HG03378 (cell line): ENCODE measurements around the gene CCSER1.
"Not testable (repeated sequence)": the region's sequence is repeated elsewhere in the genome, so short reads cannot be mapped to it uniquely, and the experiment has no call there.

Experiments
- ATAC-seq: cut with Tn5 transposase; IDR thresholded peaks from one replicate; pipeline ENCODE4 v1.9.1; 2021; ENCODE audit warnings: mild to moderate bottlenecking, moderate library complexity; ENCODE audit not compliant: unreplicated experiment

CCSER1 gene

DNA sequence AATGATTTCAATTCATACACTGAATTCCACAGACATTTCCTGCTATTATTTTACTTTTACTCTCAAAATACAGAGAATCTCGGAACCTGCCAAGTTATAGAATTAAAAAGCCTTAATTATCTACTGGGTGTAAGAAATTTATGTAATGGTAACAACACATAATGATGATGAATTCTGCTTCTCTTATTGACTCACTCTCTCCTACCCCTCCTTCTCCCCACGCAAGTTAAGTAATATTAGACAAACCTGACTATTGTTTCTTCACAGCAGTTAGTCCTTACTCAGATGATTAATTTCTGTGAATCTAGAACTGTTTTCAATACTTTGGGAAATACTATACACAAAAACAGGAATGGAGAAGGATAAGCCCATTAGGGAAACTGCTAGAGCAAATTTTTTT, 762.0 kb downstream of the CCSER1 start:
- ATAC-seq: no peak

DNA sequence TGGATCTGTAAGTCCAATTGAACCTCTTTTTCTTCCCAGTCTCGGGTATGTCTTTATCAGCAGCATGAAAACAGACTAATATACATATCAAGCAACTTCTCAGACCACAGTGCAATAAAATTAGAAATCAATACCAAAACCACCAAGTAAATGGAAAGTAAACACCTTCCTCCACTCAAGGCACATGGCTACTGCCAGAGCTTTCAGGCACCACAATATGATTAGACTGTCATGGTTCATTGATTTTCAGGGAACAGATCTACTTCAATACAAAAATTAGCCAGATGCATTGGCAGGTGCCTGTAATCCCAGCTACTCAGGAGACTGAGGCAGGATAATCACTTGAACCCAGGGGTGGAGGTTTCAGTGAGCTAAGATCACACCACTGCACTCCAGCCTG, 776.2 kb downstream of the CCSER1 start:
- not testable (repeated sequence) for ATAC-seq

DNA sequence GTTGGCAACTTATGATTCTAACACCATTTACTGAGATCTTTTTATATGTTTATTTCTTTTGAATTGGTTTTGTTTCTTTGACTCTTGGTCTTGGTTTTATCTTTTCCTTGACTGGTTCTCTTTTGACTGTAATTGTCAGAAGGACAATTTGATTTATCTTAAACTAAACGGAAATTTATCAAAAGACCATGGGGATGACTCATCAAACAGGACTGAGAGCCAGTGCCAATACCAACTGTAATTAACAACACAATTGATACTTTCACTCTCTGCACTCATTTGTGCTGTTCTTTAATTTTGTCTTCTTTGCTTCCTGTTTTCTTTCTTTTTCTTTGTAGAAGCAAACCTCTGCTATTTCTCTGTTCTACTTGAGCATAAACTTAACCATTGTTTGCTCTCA, 776.8 kb downstream of the CCSER1 start:
- ATAC-seq: no peak

DNA sequence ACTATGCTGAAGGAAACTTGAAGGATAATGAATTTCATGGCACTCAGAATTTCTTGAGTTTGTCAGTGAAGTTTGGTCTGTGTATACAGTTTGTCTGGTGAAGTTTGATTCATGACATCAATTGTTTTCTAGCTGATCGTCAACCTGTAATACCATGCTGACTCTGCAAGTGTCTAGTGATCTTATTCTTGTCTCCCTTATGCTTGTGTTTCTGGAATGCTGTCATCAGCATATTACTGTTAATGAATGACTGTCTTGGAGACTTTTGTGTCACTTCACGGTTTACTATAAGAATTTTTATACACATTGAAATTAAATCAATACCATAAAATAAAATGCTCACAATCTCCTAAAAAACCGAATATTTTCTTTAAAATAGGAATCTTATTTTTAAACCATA, 779.0 kb downstream of the CCSER1 start:
- no peak for ATAC-seq

DNA sequence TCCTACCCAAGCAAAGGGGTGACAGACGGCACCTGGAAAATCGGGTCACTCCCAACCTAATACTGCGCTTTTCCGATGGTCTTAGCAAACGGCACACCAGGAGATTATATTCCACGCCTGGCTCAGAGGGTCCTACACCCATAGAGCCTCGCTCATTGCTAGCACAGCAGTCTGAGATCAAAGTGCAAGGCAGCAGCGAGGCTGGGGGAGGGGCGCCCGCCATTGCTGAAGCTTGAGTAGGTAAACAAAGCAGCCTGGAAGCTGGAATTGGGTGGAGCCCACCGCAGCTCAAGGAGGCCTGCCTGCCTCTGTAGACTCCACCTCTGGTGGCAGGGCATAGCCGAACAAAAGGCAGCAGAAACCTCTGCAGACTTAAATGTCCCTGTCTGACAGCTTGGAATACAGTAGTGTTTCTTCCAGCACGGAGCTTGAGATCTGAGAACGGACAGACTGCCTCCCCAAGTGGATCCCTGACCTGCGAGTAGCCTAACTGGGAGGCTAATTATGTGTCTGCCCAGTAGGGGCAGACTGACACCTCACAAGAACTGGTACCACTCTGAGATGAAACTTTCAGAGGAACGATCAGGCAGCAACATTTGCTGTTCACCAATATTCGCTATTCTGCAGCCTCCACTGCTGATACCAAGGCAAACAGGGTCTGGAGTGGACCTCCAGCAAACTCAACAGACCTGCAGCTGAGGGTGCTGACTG, 784.7 kb downstream of the CCSER1 start:
- not testable (repeated sequence) for ATAC-seq

DNA sequence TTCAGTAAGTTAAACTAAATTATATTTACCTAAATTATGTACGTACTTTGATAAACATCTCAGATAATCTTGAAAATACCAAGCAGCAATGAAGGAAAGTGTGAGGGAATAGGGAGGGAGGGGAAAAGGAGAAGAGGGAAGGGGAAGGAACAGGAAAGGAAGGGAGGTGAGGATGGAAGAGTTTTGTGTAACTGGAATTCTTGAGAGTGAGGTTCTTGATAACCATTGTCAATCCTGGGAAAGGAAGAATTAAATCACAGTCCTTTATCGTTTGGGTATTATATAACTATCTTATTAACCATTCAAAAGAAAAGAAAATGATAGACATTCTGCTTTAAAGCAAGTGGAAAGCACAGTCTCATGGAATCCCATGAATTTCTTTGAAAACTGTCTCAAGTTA, 795.0 kb downstream of the CCSER1 start:
- no peak for ATAC-seq

DNA sequence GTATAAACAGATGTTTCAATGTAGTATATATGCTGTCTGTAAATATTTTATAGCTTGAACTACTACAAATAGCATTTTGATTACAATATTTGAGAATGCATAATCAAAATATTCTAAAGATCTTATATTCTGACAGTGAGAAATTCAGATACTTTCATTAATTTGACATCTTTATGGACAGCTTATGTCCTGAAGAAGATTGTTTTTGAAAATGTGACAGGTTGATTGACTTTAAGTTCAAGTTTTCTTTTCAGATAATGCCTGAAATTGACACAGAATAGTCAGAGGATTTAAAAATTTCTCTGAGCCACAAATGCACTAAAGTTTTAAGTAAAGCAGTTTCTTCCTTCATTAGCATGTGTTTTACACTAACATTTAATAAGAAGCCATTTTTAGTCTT, 799.8 kb downstream of the CCSER1 start:
- no peak for ATAC-seq

DNA sequence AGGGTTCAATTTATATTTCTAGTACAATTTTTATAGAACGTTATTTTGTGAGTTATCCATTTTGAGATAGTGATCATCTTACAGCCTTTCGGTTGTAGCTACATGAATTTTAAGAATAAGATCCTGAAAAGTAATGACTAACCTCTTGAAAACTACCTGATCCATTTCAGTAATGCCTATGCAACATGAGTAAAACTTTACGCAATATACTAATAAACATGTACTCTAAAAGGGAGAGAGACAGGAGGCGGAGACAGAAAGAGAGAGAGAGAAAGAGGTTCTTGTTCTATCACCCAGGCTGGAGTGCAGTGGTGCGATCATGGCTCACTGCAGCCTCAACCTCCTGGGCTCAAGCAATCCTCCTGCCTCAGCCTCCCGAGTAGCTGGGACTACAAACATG, 816.1 kb downstream of the CCSER1 start:
- no peak for ATAC-seq

DNA sequence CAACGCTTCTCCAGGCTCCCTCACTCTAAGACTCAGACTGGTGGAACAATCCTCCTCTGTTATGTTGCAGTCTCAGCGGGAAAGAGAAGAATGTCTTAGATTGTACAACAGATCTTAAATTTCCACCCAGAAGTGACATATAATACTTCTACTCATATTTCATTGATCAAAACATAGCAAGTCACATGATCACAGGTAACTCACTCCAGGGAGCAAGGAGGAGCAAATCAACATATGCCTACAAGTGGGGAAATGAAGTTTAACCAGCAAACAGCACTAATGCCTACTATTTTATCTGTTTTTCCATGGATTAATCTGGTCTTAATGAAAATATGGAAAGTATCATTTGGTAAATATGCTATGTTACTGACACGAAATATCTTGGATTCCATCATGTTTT, 819.8 kb downstream of the CCSER1 start:
- no peak for ATAC-seq

DNA sequence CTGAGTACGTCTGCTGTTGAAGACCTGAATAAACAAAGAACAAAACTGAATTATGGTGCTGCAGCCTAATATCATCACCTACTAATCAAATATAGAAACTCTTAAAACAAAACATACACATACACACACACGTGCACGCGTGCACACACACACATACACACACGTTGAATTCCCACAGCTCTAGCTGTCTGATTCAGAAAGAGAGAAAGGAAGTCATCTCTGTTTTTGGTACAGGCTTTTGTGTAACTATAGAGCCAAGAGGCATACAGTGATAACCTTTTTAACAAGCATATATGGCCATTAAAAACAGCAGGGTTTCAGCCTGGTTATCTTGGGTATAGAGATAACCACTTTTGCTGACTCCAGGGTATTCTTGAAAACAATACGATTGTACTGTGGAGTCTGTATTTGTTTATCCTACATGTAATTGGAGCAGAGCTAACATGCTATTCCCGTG, 823.2 kb downstream of the CCSER1 start:
- no peak for ATAC-seq

DNA sequence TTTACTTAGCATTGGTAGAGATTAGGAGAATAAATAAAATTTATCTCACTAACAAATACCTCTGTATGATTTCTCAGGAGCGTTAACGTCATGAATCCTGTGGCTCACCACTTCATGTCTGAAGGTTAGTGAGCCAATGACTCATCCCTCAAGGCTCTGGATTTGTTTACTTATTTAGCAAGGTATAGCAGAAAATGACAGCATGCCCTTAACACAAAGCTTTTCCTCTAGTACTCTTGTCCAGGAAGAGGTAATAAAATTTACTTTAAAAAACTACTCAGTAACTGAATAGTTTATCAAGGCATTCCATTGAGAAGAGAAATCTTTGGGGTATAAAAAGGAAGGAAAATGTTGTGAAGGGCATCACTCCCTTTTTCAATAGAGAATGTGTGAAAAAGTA, 823.8 kb downstream of the CCSER1 start:
- ATAC-seq: no peak

DNA sequence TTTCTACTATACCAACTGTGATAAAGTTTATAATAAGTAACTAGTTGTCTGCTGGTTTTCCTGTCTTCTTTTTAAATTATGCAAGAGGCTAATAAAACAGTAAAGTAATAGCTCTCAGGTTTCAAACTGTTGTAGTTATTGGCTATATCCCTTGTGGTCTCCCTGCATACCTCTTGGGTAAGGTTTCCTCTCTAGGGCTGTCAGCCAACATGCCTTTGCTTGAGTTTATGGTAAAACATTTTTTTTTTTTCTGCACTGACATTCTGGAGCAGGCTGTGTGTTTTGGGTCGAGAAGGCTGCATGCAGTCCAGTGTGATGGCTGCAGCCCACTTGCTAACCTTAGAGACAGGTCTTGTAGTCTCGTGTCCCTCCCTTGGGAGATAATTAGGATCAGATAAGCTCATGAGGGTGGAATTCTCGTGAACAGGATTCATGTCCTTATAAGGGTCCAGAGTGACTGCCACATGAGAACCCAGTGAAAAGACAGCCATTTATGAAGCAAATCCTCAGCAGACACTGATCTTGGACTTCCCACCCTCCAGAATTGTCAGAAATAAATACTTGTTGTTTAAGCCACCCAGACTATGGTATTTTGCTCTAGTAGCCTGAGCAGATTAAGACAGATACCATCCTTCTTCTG, 831.2 kb downstream of the CCSER1 start:
- no peak for ATAC-seq

DNA sequence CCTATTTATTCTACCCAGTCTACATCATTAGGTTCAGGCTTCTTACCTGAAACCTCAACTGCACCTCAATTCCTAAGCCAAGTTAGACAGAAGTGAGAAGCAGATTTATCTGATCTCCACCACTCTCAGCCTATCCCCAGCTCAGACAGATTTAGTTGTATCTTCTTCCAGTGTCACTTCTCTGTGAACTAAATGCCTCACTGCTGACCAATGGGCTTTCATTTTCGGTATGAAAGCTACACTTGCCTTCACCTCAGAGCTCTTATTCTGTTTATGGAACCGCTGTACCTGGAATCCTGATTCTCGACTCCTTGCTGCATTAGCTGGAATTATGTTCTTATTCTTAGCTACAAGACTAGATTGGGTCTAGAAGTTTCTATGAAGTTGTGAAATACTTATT, 833.2 kb downstream of the CCSER1 start:
- no peak for ATAC-seq

DNA sequence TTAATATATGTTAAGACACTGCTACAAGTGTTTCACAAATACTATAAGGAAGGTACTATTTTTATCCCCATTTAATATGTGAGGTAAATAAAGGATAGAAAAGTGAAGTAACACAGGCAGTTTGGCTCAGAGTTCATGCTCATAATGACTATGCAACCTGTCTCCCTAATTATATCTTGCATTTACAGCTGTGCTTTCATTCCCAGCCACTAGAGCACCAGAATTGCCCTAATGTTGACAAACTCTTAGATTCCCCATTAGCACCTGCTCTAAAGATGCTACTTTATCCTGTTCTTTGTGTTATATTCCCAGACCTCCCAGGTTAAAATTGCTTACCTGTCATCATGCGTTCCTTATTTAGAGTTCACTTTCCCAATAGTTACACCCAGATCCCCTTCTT, 833.6 kb downstream of the CCSER1 start:
- ATAC-seq: no peak

DNA sequence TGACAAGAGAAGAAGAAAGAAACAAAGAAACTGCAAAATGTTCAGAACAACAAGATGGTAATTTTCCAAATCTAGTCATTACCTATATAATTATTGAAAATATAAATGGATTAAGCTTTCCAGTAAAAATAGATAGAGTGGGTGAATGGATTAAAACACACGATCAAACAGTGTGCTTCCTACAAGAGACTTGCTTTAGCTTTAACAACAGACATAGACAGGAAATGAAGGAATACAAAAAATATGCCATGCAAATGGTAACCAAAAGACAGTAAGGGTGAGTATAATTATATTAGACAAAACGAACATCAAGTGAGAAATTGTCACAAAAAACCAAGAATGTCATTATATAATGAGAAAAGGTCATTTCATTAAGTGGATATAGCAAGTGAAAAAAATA, 842.8 kb downstream of the CCSER1 start:
- ATAC-seq: no peak

DNA sequence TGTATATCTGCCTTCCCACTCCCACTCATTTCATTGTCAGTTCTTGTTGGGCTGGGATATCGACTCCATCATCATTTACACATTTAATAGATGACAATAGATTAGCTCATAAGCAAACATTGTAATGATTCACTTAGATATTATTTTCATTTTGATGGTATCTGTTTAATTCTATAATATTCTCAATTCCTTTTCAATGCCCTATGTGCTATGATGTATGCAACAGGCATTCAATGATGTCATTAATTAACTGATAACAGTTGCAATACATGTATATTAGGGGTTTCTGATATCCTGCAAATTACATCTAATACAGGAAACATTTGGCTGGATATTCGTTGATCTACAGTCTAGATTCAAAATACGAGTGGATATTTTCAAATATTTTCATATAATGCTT, 850.5 kb downstream of the CCSER1 start:
- no peak for ATAC-seq

DNA sequence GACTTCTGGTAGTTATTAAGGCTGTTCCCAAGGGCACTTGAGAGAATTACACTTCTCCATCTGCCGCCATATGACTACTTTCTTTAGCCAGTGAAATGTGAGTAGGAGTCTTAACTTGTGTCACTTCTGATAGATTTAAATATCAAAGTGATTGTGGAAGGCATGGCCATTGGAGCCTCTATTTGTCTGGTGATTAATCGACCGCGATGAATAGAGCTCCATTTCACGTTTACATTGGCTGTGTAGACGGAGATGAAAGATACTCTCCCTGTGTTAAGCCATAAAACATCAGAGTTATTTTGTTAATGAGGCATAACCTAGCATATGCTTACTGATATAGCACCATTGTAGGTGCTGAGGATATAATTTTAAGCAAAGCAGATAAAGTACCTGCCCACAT, 852.4 kb downstream of the CCSER1 start:
- no peak for ATAC-seq

DNA sequence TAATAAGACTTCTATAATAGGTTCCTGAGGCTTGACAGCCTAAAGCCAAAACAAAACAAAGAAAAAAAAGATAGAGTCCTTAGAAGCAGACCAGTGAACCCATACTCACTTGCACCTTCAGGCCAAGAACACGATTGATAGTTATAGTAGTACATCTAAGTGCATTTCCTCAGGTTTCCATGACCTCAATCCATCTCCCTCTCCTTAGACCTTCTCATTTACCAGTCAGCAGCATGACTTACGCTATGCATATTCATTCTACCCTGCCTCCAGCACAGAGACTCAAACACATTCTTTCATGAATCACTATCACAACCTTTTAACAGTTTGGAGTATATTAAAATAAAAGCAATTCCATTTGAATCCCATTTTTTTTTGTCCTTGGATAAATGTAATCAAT, 855.6 kb downstream of the CCSER1 start:
- ATAC-seq: no peak

DNA sequence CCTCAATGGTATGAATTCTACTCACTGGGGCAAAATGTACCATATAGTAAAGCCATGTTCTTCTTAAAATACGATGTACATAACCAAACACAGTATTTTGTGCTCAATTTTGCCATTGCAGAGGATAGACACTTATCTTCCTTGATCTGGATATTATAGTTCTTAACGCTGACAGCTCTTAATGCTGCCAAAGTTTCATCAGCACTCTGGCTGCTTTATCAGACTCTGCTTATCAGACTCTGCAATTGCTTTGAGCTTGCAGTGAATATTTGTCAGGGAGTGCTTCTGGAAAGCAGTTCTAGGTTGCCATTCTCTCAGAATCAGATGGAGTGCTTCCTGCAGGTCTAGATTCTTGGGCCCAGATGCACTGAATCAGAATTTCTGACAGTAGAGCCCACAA, 863.1 kb downstream of the CCSER1 start:
- no peak for ATAC-seq

DNA sequence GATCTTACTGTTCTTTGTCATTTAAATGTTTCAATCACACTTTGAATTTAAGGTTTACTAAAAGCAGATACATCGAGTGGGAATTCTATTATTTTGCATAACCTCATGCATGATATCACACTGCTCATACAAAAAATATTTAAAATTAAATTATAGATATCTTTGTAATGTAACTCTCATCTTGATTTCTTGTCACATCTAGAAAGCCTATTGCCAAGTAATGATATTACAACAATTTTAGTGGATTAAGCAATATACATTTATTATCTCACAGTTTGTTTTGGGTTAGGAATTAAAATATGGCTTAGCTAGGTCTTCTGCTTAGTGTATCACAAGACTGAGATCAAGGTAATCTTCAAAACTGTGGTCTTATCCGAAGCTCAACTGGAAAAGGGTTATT, 865.0 kb downstream of the CCSER1 start:
- no peak for ATAC-seq

DNA sequence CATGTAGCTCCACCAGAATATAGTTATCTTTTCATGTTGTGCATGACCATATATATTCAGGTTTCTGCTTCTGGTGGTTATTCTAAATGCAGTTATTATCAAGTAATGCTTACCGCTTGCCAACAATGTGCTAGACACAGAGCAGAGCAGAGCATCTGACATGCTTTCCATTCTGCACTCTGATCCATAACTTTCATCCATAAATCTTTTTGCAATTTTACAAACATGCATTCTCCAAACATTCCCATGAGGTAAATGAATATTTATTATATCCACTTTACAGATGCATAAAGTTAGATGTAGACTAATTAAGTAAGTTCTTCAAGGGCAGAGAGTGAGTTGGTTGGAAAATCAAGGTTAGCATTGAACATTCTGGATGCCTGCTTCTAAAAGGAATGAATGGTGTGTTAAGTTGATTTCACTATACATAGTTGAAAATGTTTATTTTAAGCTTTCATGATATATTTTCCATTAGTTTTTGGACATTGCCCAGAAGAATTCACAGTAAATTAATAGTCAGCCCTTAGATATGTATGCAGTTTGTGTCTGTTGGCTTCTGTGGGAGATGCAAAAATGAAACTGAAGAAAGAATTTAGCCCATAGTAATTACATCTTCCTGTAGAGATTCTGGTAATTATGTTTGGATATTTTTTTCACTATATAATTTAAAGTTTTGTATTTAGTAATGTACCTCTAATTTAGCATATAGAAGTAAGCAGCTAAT, 867.8 kb downstream of the CCSER1 start:
- ATAC-seq: no peak

DNA sequence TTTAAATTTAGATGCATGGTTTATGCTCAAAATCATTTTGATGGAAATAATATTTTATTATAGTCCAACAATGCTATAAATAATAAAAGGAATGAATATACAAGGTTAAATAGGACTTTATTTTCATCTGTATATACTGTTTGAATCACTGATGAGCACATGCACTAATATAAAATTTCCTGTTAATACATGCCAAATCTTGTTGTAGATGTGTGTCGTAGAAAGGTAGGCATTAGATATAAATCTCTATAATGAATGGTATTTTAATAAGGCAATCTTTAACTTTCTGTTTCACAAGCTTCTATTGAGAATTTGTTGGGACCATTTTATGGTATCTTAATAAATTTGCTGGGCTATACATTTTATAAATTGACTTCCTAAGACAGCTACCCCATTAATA, 868.8 kb downstream of the CCSER1 start:
- ATAC-seq: no peak
